HL-60 (cell line): ENCODE data around the gene CDC20.

Experiments used
- DNase-seq, 2 experiments: peaks; one replicate each; pipeline ENCODE4 v3.0.0-alpha.2; 2010 to 2020; ENCODE audit warnings: low read depth in 1 of 2, low spot score in 1 of 2
- H3K27ac ChIP-seq: fragments of 250-450 bp; sonication (Bioruptor Pico); replicated peaks from 2 replicates; pipeline ENCODE4 v1.5.1; 2020; ENCODE audit warnings: mild to moderate bottlenecking, moderate library complexity
- H3K27me3 ChIP-seq: fragments of 250-450 bp; sonication (Bioruptor Pico); 2 replicates; pipeline ENCODE4 v1.5.1; 2021; ENCODE audit warnings: mild to moderate bottlenecking, moderate library complexity; ENCODE audit not compliant: insufficient read depth, poor library complexity, severe bottlenecking
- H3K4me3 ChIP-seq: replicated peaks from 2 replicates; pipeline ENCODE4 v1.5.1; 2011; ENCODE audit warnings: mild to moderate bottlenecking, control low read depth, low read length; ENCODE audit not compliant: insufficient read depth
- GABPA ChIP-seq: IDR thresholded peaks from 2 replicates; pipeline ENCODE4 v1.6.1; 2012; ENCODE audit warnings: low read depth
- POLR2AphosphoS5 ChIP-seq: IDR thresholded peaks from 2 replicates; pipeline ENCODE4 v1.6.1; 2012; ENCODE audit warnings: low read depth
- SPI1 ChIP-seq: IDR thresholded peaks from 2 replicates; pipeline ENCODE4 v1.6.1; 2012; ENCODE audit warnings: low read depth, mild to moderate bottlenecking, borderline replicate concordance
- TF ChIP-seq, protein P1 (sequence below): IDR thresholded peaks from 2 replicates; pipeline ENCODE4 v1.6.1; 2012; ENCODE audit warnings: low read depth; ENCODE audit not compliant: insufficient replicate concordance
- TF ChIP-seq, protein P2 (sequence below): IDR thresholded peaks from one replicate; pipeline ENCODE4 v1.5.1; 2011; ENCODE audit warnings: low read length, control low read depth, inconsistent platforms; ENCODE audit not compliant: insufficient read depth

Gene CDC20

GRCh38 chr1:43344267-43344850 lies 14.4 kb upstream of the CDC20 start:
- no peak for TF ChIP-seq POLR2AphosphoS5
- no peak for TF ChIP-seq GABPA
- TF ChIP-seq, protein P1, sequence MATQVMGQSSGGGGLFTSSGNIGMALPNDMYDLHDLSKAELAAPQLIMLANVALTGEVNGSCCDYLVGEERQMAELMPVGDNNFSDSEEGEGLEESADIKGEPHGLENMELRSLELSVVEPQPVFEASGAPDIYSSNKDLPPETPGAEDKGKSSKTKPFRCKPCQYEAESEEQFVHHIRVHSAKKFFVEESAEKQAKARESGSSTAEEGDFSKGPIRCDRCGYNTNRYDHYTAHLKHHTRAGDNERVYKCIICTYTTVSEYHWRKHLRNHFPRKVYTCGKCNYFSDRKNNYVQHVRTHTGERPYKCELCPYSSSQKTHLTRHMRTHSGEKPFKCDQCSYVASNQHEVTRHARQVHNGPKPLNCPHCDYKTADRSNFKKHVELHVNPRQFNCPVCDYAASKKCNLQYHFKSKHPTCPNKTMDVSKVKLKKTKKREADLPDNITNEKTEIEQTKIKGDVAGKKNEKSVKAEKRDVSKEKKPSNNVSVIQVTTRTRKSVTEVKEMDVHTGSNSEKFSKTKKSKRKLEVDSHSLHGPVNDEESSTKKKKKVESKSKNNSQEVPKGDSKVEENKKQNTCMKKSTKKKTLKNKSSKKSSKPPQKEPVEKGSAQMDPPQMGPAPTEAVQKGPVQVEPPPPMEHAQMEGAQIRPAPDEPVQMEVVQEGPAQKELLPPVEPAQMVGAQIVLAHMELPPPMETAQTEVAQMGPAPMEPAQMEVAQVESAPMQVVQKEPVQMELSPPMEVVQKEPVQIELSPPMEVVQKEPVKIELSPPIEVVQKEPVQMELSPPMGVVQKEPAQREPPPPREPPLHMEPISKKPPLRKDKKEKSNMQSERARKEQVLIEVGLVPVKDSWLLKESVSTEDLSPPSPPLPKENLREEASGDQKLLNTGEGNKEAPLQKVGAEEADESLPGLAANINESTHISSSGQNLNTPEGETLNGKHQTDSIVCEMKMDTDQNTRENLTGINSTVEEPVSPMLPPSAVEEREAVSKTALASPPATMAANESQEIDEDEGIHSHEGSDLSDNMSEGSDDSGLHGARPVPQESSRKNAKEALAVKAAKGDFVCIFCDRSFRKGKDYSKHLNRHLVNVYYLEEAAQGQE, result no peak
- TF ChIP-seq, protein P2, sequence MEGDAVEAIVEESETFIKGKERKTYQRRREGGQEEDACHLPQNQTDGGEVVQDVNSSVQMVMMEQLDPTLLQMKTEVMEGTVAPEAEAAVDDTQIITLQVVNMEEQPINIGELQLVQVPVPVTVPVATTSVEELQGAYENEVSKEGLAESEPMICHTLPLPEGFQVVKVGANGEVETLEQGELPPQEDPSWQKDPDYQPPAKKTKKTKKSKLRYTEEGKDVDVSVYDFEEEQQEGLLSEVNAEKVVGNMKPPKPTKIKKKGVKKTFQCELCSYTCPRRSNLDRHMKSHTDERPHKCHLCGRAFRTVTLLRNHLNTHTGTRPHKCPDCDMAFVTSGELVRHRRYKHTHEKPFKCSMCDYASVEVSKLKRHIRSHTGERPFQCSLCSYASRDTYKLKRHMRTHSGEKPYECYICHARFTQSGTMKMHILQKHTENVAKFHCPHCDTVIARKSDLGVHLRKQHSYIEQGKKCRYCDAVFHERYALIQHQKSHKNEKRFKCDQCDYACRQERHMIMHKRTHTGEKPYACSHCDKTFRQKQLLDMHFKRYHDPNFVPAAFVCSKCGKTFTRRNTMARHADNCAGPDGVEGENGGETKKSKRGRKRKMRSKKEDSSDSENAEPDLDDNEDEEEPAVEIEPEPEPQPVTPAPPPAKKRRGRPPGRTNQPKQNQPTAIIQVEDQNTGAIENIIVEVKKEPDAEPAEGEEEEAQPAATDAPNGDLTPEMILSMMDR, result no peak
- no peak for TF ChIP-seq SPI1
- H3K27me3 ChIP-seq, result no peaks in the 10 kb centered on the region
- no peak overlapping the region for H3K27ac ChIP-seq
- no peak for DNase-seq
- H3K4me3 ChIP-seq, result no peak overlapping the region

DNA sequence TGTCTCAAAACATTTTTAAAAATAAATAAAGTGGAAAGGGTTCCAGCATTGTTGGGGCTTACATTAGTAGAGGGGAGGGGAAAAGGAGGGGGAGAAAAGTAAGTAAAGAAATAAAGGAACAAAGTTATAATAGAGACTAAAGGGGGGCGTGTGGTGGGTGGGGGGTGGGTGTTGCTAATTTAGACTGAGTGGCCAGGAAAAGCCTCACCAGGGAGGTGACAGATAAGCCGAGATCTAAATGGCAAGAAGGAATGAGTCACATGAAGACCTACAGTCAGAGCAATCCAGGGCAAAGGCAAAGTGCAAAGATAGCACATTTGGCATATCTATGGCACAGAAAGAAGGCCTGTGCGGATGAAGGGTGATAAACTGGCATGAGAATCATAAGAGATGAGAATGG lies 13.7 kb upstream of the CDC20 start:
- H3K27ac ChIP-seq, result no peak overlapping the region
- no peaks in the 10 kb centered on the region for H3K27me3 ChIP-seq
- TF ChIP-seq GABPA, result no peak
- TF ChIP-seq, protein P1, result no peak
- TF ChIP-seq, protein P2, result no peak
- no peak for TF ChIP-seq SPI1
- no peak for TF ChIP-seq POLR2AphosphoS5
- H3K4me3 ChIP-seq, result no peak overlapping the region
- no peak for DNase-seq

DNA sequence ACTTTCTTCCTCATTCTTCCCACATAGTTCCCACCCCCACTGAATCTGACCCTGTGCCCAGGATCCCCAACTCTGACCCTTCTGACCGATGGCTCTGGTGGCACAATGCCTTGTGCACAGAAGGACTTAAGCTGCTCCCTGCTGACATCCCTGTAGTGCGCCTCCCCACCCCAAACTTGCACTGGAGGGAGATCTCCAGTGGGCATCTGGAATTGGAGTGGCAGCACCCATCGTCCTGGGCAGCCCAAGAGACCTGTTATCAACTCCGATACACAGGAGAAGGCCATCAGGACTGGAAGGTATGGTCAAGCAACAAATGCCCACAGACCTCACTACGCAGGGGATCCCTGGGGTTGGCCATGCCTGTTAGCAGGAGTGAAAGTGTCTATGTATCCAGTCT lies 12.1 kb upstream of the CDC20 start:
- Histone ChIP-seq H3K27me3 (no peaks in the 10 kb centered on the region), H3K4me3 (no peak overlapping the region), H3K27ac (no peak overlapping the region)
- TF ChIP-seq, protein P1, result no peak
- no peak for DNase-seq
